Nephron progenitor cell (in vitro differentiated cells): ENCODE data around the gene EXOSC2.

Source experiments
- DNase-seq: peaks from one replicate; pipeline ENCODE4 v3.0.0; 2021
- H3K27ac Mint-ChIP-seq: 2 replicates; pipeline ENCODE4 v1.8.0; 2021; ENCODE audit warnings: mild to moderate bottlenecking, moderate library complexity, mixed read lengths
- H3K27me3 Mint-ChIP-seq: 2 replicates; pipeline ENCODE4 v1.8.0; 2021; ENCODE audit warnings: mild to moderate bottlenecking, low read depth, mixed read lengths; ENCODE audit not compliant: poor library complexity
- H3K36me3 Mint-ChIP-seq: 2 replicates; pipeline ENCODE4 v1.8.0; 2021; ENCODE audit warnings: low read depth, mixed read lengths
- H3K4me1 Mint-ChIP-seq: 2 replicates; pipeline ENCODE4 v1.8.0; 2021; ENCODE audit warnings: mixed read lengths
- H3K4me3 Mint-ChIP-seq: 2 replicates; pipeline ENCODE4 v1.8.0; 2021; ENCODE audit warnings: mild to moderate bottlenecking, moderate library complexity, mixed read lengths
- H3K9me3 Mint-ChIP-seq: 2 replicates; pipeline ENCODE4 v1.8.0; 2021; ENCODE audit warnings: mild to moderate bottlenecking, moderate library complexity, mixed read lengths
- CTCF ChIP-seq: fragments of 200-600 bp; sonication (generic); IDR thresholded peaks from 2 replicates; pipeline ENCODE4 v1.5.0; 2021; ENCODE audit warnings: antibody characterized with exemption

Gene EXOSC2

GRCh38 chr9:130696139-130696650 lies 2.6 kb downstream of the EXOSC2 start:
- DNase-seq, result no peak
- Mint-ChIP-seq H3K4me1 (peaks cover 62% of the 10 kb centered on the region), H3K27ac (no peak overlapping the region), H3K9me3 (no peaks in the 10 kb centered on the region), H3K4me3 (peak overlapping the region; percentile 97), H3K36me3 (peaks cover 44% of the 10 kb centered on the region), H3K27me3 (peaks cover 3% of the 10 kb centered on the region)
- no peak for TF ChIP-seq CTCF

- H3K4me1 Mint-ChIP-seq, result peaks cover 60% of the 10 kb centered on the region
- H3K36me3 Mint-ChIP-seq, result peaks cover 52% of the 10 kb centered on the region
- no peak for DNase-seq
- H3K27ac Mint-ChIP-seq, result peak overlapping the region; percentile 78
- TF ChIP-seq CTCF, result no peak
- no peak overlapping the region for H3K4me3 Mint-ChIP-seq
- no peaks in the 10 kb centered on the region for H3K9me3 Mint-ChIP-seq
- H3K27me3 Mint-ChIP-seq, result no peaks in the 10 kb centered on the region
These were observed 3.4 kb downstream of the EXOSC2 start for GRCh38 chr9:130696996-130697395.

- no peaks in the 10 kb centered on the region for H3K9me3 Mint-ChIP-seq
- no peaks in the 10 kb centered on the region for H3K27me3 Mint-ChIP-seq
- DNase-seq, result no peak
- H3K4me1 Mint-ChIP-seq, result peaks cover 48% of the 10 kb centered on the region
- H3K36me3 Mint-ChIP-seq, result peaks cover 67% of the 10 kb centered on the region
- H3K27ac Mint-ChIP-seq, result no peak overlapping the region
- TF ChIP-seq CTCF, result no peak
- no peak overlapping the region for H3K4me3 Mint-ChIP-seq
These were observed 4.9 kb downstream of the EXOSC2 start for GRCh38 chr9:130698514-130698913.

GRCh38 chr9:130699047-130699446 lies 5.5 kb downstream of the EXOSC2 start:
- H3K9me3 Mint-ChIP-seq, result no peaks in the 10 kb centered on the region
- H3K4me3 Mint-ChIP-seq, result no peak overlapping the region
- TF ChIP-seq CTCF, result no peak
- DNase-seq, result no peak
- H3K36me3 Mint-ChIP-seq, result peaks cover 72% of the 10 kb centered on the region
- H3K4me1 Mint-ChIP-seq, result peaks cover 43% of the 10 kb centered on the region
- no peaks in the 10 kb centered on the region for H3K27me3 Mint-ChIP-seq
- H3K27ac Mint-ChIP-seq, result no peak overlapping the region

- Mint-ChIP-seq H3K9me3 (no peaks in the 10 kb centered on the region), H3K4me3 (no peak overlapping the region), H3K36me3 (peaks cover 75% of the 10 kb centered on the region), H3K27ac (no peak overlapping the region), H3K27me3 (no peaks in the 10 kb centered on the region), H3K4me1 (peaks cover 23% of the 10 kb centered on the region)
- peak; percentile 98 for TF ChIP-seq CTCF
- peak; percentile 92 for DNase-seq
These were observed 7.8 kb downstream of the EXOSC2 start for GRCh38 chr9:130701059-130702022.
